SKM-1 treated with dmso at 0.1 percent for 144 hours (cell line): ENCODE measurements around the gene ECE2.
A peak's percentile ranks its signal among the peaks of the same experiment; 100 is the strongest.

Source experiments
- DNase-seq: peaks from one replicate; lab custom pipeline; 2025; ENCODE audit not compliant: unreplicated experiment; lab: John Stamatoyannopoulos, UW

ECE2 gene

DNA sequence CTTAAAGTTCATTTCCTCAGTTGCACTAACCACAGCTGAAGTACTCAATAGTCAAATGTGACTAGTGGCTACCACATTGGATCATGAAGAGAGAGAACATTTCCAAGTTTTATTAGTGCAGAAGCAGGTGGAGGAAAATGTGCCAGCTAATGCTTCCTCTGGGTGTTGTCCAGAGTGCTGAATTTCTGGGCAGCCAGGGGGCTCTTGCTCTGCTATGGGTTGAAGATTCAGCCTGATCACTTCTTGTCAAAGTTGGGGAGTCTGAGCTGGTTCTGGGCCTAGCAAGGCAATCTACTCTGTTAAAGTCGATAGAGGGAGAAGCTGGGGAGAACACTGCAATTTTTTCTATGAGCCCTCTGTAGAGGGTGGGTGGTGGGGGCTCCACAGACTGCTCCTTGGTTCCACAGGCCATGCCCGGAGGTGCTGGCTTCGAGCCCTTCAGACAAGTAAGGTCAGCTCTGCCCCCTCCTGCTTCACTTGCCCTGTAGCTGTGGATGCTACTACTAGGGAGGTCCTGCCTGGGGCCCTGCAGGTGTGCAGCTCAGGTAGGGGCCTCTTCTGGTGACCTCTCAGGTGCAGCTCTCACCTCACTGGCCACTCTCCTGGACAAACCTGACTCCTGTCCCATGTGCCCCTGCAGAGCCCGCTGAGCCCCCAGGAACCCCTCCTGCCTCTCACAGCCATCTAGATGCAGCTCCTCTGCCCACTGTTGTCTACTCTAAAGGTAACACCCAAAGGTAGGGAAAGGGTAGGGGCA, 35.3 kb upstream of the ECE2 start:
- DNase-seq: no peak

DNA sequence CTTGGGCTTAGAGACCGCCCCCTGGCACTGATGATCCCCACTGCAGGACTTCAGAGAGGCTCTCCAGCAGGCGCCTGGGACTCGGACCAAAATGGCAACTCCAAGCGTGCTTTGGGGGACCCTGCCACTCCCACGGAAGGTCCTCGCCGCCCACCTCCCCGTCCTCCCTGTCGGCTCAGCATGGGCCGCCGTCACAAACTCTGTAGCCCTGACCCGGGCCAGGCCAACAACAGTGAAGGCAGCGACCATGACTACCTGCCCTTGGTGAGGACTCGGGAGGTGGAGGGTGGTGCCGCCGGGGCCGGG, 34.7 kb upstream of the ECE2 start:
- no peak for DNase-seq

DNA sequence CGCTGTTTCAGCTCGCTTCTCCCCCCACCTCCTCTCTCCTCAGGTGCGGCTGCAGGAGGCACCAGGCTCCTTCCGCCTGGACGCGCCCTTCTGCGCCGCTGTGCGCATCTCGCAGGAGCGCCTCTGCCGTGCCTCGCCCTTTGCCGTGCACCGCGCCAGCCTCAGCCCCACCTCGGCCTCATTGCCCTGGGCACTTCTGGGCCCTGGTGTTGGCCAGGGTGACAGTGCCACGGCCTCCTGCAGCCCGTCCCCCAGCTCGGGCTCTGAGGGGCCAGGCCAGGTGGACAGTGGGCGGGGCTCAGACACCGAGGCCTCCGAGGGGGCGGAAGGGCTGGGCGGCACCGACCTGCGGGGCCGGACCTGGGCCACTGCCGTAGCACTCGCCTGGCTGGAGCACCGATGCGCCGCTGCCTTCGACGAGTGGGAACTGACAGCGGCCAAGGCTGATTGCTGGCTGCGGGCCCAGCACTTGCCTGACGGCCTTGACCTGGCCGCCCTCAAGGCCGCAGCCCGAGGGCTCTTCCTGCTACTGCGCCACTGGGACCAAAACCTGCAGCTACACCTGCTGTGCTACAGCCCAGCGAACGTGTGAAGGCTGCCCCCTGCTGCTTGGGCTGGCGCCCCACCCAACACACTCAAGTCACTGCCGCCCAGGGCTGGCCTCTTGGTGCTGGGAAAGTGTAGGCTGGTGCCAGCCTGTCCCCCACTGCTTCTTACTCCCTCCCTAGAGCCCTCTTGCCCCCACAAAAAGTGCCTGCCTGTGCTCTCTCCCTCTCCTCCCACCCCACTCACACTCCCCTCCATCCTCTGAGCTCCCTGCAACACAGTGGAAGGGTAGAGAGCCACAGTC, 34.1 kb upstream of the ECE2 start:
- DNase-seq: no peak

DNA sequence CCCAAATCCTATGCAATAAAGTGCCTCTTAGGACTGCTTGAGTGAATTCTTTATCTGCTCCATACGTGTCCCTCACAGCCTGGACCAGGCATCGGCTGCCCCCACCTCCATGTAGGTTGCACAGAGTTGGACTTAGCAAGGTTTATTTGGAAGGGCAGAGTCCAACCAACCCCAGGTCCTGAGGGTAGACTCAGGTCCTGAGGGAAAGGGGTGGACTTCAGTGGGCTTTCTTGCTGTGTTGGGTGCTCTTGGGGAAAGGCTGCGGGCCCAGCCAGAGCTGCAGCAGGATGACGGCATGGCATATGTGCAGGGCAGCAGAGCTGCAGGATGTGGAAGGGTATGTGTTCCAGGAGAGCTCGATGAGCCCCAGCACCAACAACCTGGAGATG, 33.5 kb upstream of the ECE2 start:
- DNase-seq: no peak

DNA sequence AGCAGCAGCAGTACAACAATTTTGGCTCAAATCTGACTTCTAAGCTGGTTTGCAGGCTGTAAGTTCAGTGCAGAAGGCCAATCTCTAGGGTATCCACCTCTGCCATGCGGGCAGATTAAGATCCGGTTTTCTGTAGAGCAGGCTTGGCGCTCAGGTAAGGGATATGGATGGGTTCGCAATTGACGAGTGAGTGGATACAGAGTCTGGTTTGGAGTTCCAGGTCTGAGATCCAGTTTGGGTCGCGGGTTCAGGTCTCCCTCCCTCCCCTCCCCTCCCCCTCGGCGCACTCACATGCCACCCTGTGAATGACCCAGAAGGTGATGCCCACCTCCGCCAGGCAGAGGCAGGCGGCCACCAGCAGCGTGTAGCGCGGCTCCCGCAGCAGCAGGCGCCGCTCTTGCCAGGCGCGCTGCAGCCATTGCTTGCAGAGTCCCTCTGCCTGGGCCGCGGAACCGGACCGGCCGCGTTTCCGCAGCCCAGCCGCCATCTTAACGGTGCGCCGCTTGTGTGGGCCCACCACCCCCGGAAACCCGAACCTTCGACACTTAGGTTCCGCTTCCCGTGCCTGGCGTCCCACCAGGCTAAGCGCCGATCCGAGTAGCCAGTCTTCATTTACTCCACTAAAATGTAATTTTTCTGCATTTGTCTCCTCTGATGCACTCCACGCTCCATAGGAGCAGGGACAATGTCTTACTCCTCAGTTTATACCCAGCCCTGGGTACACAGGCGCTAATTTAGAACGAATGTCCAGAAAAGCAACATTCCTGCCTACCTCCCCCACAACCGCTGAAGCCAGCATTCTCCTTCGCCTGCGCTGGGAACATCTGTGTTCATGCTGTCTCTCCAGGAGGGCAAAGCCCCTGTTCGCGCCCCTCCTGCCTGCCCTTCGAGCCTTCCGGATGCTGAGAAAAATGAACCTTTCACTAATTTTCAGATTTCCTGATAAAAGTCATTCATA, 27.1 kb upstream of the ECE2 start, which contains the start of gene ALG3:
Gene ALG3, minus strand, starts transcription at position 509 of the 958 bp plus-strand sequence. Its CDS starts 22 bp downstream, at position 487.
- peak; percentile 54 for DNase-seq

DNA sequence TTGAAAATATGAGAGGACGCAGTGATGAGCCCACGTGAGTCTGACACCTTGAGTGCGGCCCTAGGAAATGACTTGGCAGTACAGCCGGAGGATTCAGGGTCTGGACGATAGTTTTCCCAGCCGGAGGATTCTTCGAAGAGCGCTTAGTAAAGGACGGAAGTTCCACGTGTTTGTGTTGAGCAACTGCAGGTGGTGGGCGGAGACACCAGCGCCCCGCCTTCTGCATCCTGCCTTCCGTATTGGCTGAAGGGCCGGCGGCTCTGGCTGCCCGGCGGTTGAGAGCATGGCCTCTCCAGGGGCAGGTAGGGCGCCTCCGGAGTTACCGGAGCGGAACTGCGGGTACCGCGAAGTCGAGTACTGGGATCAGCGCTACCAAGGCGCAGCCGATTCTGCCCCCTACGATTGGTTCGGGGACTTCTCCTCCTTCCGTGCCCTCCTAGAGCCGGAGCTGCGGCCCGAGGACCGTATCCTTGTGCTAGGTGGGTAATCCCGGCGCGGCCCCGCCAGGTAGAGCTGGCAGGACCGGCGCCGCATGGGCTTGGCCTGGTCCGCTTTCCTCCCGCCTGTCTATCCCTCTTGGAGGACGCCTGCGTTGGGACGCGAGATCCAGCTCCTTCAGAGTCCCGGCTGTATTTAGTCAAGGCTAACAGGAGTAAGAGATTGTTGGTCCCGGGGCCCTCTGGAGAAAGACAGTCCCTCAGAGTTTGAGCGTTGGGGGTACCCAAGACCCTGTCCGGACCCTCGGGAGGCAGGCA, 26.2 kb upstream of the ECE2 start, which contains the start of gene EEF1AKMT4:
Gene EEF1AKMT4, plus strand, starts transcription at position 261 of the 755 bp plus-strand sequence. Its CDS starts 23 bp downstream, at position 284.
- DNase-seq: peak; percentile 98

DNA sequence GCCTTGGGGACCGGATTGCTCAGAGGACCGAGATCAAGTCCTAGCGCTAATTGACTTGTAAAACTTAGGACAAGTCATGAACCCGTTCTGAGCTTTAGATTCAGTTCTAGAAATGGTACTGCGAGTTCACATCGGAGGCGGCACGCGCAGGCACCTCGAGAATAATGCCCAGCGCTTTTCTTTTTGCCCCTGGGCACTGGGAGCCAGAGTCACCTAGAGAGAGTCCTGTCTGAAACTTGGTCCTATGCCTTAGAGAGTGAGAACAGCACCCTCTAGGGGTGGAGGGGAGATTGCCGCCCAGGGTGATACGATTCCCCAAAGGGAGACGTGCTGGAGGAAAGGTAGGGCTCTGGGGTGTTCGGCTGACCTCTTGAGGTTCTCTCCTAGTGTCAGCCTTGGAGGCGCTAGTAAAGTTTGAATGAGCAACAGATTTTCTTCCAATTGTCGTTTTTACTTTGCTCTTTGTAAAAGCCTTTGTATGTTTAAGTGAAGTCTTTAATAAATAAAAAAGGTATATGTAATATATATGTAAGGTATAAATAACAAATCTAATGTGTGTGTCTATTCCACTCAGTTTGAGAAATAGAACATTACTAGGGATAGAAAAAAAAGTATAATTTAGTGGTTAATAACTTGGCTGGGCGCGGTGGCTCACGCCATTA, 25.5 kb upstream of the ECE2 start:
- DNase-seq: peak; percentile 93

DNA sequence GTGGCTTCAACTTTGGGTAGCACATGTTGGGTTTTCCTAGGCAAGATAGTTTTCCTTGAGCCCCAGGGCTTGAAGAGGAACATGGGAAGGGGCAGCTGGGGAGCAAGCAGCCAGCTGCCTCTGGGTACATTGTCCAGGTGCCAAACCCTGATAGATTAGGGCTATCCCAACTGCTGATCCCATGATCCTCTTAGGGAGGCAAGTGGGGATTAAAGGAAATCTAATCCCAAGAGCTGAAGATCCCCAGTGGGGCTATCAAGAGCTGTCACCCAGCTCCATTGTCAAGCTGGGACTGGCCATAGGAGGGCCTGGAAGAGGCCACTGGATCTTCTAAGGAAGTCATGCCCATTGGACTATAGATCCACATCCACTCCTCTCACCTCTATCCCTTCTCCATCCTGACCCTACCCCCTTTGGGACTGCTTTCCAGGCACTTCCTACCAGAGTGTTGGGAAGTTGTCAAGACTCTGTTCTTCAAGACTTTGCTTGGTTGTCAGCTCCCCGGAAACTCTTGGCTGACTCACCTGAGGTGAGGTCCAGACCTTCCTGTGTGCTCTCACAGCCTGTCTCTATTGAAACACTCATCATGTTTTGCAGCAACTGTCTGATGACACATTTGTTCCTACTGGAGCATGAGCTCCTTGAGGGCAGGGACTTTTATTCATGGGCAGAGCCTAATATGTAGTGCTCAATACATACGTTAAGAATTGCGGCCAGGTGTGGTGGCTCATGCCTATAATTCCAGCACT, 20.4 kb upstream of the ECE2 start:
- no peak for DNase-seq

DNA sequence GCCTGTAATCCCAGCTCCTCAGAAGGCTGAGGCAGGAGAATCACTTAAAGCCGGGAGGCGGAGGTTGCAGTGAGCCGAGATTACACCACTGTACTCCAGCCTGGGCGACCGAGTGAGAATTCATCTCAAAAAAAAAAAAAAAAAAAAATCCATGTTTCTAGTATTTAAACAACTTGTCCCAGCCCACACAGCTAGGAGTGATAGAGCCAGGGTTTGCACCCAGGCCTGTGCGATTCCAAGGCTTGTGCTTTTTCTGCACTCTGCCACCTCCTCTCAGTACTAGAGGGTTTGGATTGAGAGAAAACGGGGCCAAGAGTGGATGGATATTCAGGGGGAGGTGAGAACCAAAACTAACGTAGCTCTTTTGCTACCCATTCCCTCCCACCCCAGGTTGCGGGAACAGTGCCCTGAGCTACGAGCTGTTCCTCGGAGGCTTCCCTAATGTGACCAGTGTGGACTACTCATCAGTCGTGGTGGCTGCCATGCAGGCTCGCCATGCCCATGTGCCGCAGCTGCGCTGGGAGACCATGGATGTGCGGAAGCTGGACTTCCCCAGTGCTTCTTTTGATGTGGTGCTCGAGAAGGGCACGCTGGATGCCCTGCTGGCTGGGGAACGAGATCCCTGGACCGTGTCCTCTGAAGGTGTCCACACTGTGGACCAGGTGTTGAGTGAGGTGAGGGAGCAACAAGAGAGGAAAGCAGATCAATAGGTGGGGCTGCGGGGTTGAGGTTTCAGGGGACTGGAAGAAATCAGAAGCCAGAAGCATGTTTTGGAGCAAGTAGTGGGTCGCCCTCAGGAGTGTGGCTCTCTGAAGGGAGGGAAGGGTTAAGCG, 18.5 kb upstream of the ECE2 start:
- no peak for DNase-seq

DNA sequence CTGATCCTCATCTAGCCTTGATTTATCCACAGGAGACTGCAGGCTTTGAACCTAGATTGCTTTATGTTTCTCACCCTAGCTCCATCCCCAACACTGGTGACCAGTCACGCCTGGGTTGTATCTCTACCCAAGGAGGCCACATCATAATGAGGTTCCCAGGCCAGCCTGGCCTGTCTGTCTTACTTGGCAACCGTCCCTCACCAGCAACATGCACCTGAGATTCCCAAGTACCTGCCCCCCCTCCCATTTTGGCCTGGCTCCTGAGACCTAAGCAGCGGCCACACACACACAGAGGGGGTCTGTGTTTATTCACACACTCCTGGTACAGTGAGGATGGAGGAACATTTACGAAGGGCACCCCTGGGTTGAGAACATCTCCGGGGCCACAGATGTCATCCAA, 16.9 kb upstream of the ECE2 start:
- DNase-seq: no peak

DNA sequence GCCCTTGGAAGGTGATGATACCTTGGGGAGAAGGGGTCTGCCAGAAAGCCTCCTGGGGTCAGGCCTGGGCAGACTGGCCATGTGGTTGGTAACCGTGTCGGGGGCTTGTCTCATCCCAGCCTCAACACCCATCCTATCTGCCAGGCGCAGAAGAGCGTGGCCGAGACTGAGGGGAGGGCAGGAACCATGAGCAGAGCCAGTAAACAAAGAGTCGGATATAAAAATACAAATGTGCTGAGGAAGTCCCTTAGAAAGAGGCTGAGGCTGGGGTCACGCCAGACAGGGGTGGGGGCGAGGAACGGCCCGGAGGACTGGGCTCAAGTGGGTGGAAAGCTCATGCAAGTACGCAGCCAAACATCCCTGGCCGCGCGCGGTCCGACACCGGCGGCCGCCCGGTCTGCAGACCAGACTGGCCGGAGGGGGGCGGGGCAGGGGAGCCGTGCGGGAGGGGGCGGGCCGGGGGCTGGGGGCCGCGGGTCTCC, 16.4 kb upstream of the ECE2 start:
- DNase-seq: no peak

DNA sequence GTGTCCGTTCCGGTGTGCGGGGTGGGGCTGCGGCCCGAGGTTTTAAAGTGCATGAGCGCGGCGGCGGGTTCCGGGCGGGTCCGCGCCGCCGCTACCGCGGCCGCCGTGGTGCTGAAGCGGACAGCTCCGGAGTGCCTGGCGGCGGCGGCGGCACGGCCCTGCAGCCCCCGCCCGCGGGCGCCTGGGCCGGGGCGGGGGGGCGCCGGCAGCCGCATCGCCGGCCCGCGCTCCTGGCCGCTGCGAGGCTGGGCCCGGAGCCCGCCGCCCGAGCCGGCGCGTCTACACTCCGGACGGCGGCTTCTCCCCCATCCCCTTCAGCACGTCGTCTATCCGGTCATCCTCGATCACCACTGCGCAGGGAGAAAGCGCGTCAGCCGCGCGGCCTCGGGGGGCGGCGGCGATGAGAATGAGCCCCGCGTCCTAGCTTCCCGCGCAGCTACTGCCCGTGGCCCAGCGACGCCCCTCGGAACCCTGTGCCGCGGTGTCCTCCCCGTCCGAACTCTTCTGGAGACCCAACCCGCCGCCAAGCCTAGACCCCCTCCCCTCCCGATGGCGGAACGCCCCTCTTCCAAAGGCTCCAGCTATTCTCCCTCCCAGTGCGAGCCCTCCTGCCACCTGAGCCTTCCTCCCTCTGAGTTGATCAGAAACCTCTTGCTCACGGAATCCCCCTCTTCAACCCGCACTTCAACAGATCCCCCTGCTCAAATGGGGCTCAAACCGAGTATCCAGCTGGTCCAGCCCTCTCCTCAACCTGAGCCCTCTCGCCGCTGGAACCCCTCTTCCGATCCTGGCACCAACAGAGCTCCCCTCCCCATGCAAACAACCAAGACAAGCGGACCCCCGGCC, 15.7 kb upstream of the ECE2 start:
- no peak for DNase-seq

DNA sequence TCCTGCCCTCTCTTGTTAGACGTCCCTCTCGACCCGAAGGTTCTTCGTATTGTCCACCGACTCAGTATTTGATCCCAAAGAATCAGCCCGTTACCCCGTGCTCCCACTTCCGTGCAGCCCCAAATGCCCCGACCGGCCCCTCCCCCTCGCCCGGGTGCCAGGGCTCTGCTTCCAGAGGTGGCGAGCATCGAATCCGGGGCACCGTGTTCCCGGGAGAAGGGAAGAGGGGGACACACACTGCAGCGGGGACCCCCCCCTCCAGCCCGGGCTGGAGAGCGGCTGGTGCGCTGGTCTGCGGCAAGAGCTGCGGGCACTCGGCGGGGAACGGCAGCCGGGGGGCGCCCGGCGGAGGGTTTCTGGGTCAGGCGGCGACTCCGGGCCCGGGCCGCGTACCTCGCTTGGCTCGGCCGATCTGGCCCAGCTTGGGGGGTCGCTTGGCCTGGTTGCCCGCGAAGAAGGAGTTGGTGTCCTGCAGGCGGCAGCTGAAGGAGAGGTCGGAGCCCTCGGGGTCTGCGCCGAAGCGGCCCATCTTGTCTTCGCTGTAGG, 15.0 kb upstream of the ECE2 start:
- no peak for DNase-seq

DNA sequence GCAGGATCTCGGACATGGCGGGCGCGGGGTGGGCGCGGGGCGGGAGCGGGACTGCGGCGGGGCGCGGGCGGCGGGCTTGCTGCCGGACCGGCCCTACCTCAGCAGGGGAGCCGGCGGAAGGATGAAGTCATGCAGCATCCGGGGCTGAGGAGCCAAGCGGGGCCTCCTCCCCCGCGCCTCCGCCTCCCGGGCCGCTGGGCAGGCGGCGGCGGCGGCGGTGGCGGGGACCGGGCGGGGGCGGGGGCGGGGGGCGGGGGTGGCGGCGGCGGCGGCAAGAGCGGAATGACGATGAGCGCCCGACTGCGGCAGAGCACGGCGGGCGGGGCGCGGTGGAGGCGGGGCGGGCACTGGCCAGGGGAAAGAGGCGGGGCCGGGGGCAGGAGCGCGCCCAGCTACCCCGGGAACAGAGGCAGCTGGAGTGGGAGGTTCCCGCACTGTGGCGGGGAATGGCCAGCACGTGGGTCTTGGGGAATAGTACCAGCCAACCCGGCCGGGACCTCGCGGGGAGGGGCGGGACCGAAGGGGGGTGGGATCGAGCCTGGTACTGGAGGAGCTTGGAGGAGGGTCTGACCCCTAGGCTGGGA, 14.5 kb upstream of the ECE2 start, which contains the start of gene CAMK2N2:
Gene CAMK2N2, minus strand, starts transcription at position 284 of the 584 bp plus-strand sequence. Its CDS starts 268 bp downstream, at position 16.
- DNase-seq: peak; percentile 36

DNA sequence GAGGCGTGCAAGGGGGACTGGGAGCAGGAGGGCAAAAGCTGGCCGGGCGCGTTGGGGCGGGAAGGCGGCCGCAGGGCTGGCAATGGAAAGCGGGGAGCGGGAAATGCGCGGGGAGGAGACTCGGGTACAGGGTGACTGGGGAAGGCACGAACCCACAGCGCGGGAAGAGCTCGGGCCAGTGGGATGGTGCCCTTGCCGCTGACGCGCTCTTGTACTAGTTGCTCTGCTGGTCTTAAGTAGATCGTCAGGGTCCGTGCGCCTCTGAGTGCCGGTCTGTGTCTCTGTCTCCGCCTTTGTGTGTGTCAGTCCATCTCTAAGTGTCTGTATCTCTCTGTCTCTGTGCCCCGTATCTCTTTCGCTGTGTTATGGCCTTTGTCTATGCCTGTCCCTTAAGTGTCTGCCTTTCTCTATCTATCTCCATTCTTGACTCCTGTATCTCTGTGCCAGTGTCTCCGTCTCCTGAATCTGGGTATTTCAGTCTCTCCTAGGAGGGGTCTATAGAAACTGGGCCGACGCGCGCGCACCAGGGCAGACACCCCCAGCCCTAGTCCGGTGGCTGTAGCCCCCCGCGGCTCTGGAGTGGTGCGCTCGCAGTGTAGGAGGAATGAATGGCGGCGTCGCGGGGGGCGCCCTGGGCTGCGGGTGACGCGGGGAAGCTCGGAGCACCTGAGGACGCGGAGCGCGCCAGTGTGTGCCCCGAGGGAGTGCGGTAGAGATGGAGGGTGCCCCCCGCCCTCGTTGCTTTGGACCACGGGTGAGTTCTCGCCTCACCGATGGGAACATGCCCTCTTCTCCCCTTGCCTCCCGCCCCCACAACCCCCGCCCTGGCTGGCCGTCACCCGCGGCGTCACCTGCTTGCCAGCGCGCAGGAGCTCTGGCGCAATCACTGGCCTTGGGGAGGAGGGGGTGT, 13.7 kb upstream of the ECE2 start:
- DNase-seq: no peak
